Lung (tissue), 16 donors: ENCODE data around the gene MCHR2. TPM values are rescaled to one million over a fixed set of nuclear protein-coding genes. Genes with fewer than 3 reads are reported as not detected.
"Not testable (repeated sequence)": the region's sequence is repeated elsewhere in the genome, so short reads cannot be mapped to it uniquely, and the experiment has no call there.

Experiments
- ATAC-seq: fragments of 200-7000 bp; cut with Tn5 transposase; one replicate; pipeline ENCODE4 v1.9.1; 2020; ENCODE audit warnings: moderate number of reproducible peaks; ENCODE audit not compliant: insufficient read depth, low FRiP score
- DNase-seq, 3 donors: peaks; one replicate each; pipeline ENCODE4 v3.0.0-alpha.2; 2013 to 2017
- H3K27ac ChIP-seq, 2 donors: one replicate each; pipeline ENCODE4 v1.5.1; 2013; ENCODE audit warnings: mild to moderate bottlenecking in 2 of 2, moderate library complexity in 2 of 2, control low read depth in 1 of 2, inconsistent platforms in 1 of 2, low read depth in 1 of 2, low read length in 1 of 2
- H3K27me3 ChIP-seq, 3 donors: one replicate each; pipeline ENCODE4 v1.5.1; 2013; ENCODE audit warnings: low read length in 2 of 3; ENCODE audit not compliant: control insufficient read depth in 3 of 3, insufficient read depth in 3 of 3
- H3K36me3 ChIP-seq, 4 donors: one replicate each; pipeline ENCODE4 v1.5.1; 2013; ENCODE audit warnings: low read length in 4 of 4, mild to moderate bottlenecking in 1 of 4, moderate library complexity in 1 of 4; ENCODE audit not compliant: control insufficient read depth in 4 of 4, insufficient read depth in 4 of 4
- H3K4me1 ChIP-seq, 5 donors: one replicate each; pipeline ENCODE4 v1.5.1; 2013; ENCODE audit warnings: low read length in 5 of 5, mild to moderate bottlenecking in 2 of 5, moderate library complexity in 1 of 5; ENCODE audit not compliant: control insufficient read depth in 5 of 5, insufficient read depth in 5 of 5
- H3K4me3 ChIP-seq: one replicate; pipeline ENCODE4 v1.5.1; 2013; ENCODE audit warnings: mild to moderate bottlenecking, control low read depth, moderate library complexity
- H3K9ac ChIP-seq, 2 donors: one replicate each; pipeline ENCODE4 v1.5.1; 2013; ENCODE audit warnings: low read length in 2 of 2, control low read depth in 1 of 2; ENCODE audit not compliant: insufficient read depth in 1 of 2
- H3K9me3 ChIP-seq, 4 donors: one replicate each; pipeline ENCODE4 v1.5.1; 2013; ENCODE audit warnings: low read length in 3 of 4, mild to moderate bottlenecking in 1 of 4, moderate library complexity in 1 of 4; ENCODE audit not compliant: control insufficient read depth in 4 of 4, insufficient read depth in 3 of 4
- CTCF ChIP-seq: IDR thresholded peaks from 2 replicates; pipeline ENCODE4 v1.5.1; 2012; ENCODE audit warnings: mild to moderate bottlenecking; ENCODE audit errors: control extremely low read depth, extremely low read depth
- WGBS, 2 donors: extraction: QIAGEN DNeasy Blood & Tissue Kit; methylation state at CpG; one replicate each; pipeline ENCODE4 v1.1.7; 2013; 5-methylcytosine and 5-hydroxymethylcytosine counted together
- long read RNA-seq, 5 donors: transcript quantifications; one replicate each; lab custom pipeline, GENCODE V29; 2026
- polyA plus RNA-seq, 2 donors: library from polyadenylated mRNA; stranded (reverse); fragments of 200-250 nt; gene quantifications; one replicate each; pipeline ENCODE4 v1.2.1, GENCODE V29; 2013
- total RNA-seq, 2 donors: library from RNA; depleted of rRNA in 1 of 2; stranded (reverse); fragments of >200 nt in 1 of 2; gene quantifications; one replicate each; pipeline ENCODE4 v1.2.1, GENCODE V29; 2014 to 2021
- donor health status: control.
- donor health status: control.
- donor health status: Bipolar disorder and iron deficiency.
- donor health status: healthy.
- donor health status: DM: yes; HTN: yes; CAD: no.

The MCHR2 gene
- not detected for total RNA-seq
- not detected for polyA plus RNA-seq
- long read RNA-seq, donor 1, result 0 reads
- long read RNA-seq, donor 2, result 0 reads
- long read RNA-seq, donor 3, result 0 reads
- long read RNA-seq, donor 4, result 0 reads
- long read RNA-seq, donor 5, result 0 reads

GRCh38 chr6:99993533-99994251, at the start of gene MCHR2:
TSS of gene MCHR2 (minus strand) at chr6:99994223. CDS start at chr6:99956147, 38,076 bp downstream.
- no peak for DNase-seq
- Histone ChIP-seq H3K36me3 (no peaks in the 10 kb centered on the region), H3K4me3 (no peak within 1 kb of the TSS), H3K9me3 (no peaks in the 10 kb centered on the region), H3K27me3 (peaks cover 7 to 47% (median 25%) of the 10 kb centered on the region in 3 donors), H3K9ac (no peak within 1 kb of the TSS), H3K4me1 (no peaks in the 10 kb centered on the region), H3K27ac (no peak within 1 kb of the TSS)
- no peak for ATAC-seq
- no peak for TF ChIP-seq CTCF
- 4% methylated on average over 63 to 64 of the region's 64 CpGs for WGBS, 2 donors

GRCh38 chr6:100038546-100038945, 44.5 kb upstream of the MCHR2 start:
- not testable (repeated sequence) for H3K36me3 ChIP-seq, DNase-seq, H3K4me1 ChIP-seq, H3K4me3 ChIP-seq, H3K9me3 ChIP-seq, H3K9ac ChIP-seq, ATAC-seq, H3K27me3 ChIP-seq, H3K27ac ChIP-seq
- 46 to 90% methylated on average over 1 of the region's 1 CpG for WGBS, 2 donors

GRCh38 chr6:100035873-100036653, 42.0 kb upstream of the MCHR2 start:
- Histone ChIP-seq H3K9ac (no peak overlapping the region), H3K9me3 (peaks cover 0 to 9% (median 2%) of the 10 kb centered on the region in 4 donors), H3K4me1 (no peaks in the 10 kb centered on the region), H3K27me3 (no peaks in the 10 kb centered on the region), H3K27ac (no peak overlapping the region), H3K4me3 (no peak overlapping the region), H3K36me3 (no peaks in the 10 kb centered on the region)
- ATAC-seq (no peak), DNase-seq (no peak)
- 48 to 53% methylated on average over 8 of the region's 8 CpGs for WGBS, 2 donors
- no peak for TF ChIP-seq CTCF

GRCh38 chr6:100023798-100024197, 29.8 kb upstream of the MCHR2 start:
- no peak for DNase-seq
- WGBS, 2 donors, result 73 to 77% methylated on average over 2 of the region's 2 CpGs
- no peaks in the 10 kb centered on the region for H3K4me1 ChIP-seq
- no peaks in the 10 kb centered on the region for H3K36me3 ChIP-seq
- H3K27me3 ChIP-seq, result no peaks in the 10 kb centered on the region
- no peak overlapping the region for H3K27ac ChIP-seq
- no peak overlapping the region for H3K9ac ChIP-seq
- no peak for TF ChIP-seq CTCF
- H3K4me3 ChIP-seq, result no peak overlapping the region
- ATAC-seq, result no peak
- no peaks in the 10 kb centered on the region for H3K9me3 ChIP-seq
